ENCODE measurements around the gene POLD3.

The POLD3 gene

DNA sequence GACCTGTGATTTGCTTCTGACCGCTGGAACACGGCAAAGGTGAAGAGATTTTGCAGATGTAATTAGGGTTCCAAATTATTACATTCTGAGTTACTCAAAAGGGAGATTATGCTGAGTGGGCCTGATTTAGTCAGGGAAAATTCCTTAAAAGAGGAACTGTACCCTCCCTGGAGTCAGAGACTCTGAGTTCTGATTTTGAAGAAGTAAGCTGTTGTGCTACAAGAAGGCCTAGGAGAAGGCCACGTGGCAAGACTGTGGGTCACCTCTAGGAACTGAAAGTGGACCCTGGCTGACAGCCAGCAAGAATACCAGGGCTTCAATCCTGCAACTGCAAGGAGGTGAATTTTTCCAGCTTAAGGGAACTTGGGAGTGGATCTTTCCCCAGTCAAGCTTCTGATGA lies 93.5 kb downstream of the POLD3 start:
- no peak for DNase-seq (ENCODE audit: low spot score)
- TF ChIP-seq, protein P1, sequence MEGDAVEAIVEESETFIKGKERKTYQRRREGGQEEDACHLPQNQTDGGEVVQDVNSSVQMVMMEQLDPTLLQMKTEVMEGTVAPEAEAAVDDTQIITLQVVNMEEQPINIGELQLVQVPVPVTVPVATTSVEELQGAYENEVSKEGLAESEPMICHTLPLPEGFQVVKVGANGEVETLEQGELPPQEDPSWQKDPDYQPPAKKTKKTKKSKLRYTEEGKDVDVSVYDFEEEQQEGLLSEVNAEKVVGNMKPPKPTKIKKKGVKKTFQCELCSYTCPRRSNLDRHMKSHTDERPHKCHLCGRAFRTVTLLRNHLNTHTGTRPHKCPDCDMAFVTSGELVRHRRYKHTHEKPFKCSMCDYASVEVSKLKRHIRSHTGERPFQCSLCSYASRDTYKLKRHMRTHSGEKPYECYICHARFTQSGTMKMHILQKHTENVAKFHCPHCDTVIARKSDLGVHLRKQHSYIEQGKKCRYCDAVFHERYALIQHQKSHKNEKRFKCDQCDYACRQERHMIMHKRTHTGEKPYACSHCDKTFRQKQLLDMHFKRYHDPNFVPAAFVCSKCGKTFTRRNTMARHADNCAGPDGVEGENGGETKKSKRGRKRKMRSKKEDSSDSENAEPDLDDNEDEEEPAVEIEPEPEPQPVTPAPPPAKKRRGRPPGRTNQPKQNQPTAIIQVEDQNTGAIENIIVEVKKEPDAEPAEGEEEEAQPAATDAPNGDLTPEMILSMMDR (IDR thresholded peaks at IDR 0.05; ENCODE audit: extremely low read depth, insufficient read depth, missing control alignments), result no peak
- in situ Hi-C loops (cut with MboI; ENCODE audit: low pct_unique_long_range_greater_than_20kb, low sequenced_read_pairs, unreplicated experiment), result no loop called here

DNA sequence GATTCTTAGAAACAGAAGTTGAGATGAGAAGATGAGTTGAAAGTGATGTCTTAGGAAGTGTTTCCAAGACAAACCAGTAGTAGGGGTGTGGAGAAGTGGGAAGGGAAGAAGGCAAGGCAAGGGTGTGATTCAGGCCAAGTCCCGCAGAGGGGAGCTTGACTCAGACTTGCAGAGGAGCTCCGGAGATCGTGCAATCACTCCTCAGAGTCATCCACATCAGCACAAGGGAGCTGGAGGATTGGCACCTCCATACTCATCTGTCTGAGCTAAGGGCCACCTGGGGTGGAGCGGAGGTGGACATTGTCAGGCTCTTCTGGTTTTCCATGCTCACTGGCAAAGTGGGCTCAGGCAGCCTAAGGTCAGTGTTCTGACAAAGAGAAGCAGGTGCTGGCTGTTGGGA lies 94.4 kb downstream of the POLD3 start:
- TF ChIP-seq, protein P1 (IDR thresholded peaks at IDR 0.05; ENCODE audit: extremely low read depth, insufficient read depth, missing control alignments), result no peak
- DNase-seq (ENCODE audit: low spot score), result no peak
- in situ Hi-C loops (cut with MboI; ENCODE audit: low pct_unique_long_range_greater_than_20kb, low sequenced_read_pairs, unreplicated experiment), result no loop called here

- DNase-seq (ENCODE audit: low spot score), result no peak
- in situ Hi-C loops (cut with MboI; ENCODE audit: low pct_unique_long_range_greater_than_20kb, low sequenced_read_pairs, unreplicated experiment), result no loop called here
- TF ChIP-seq, protein P1 (IDR thresholded peaks at IDR 0.05; ENCODE audit: extremely low read depth, insufficient read depth, missing control alignments), result no peak
Measured at GRCh38 chr11:74687237-74688023, 95.0 kb downstream of the POLD3 start.

- DNase-seq (ENCODE audit: low spot score), result no peak
- in situ Hi-C loops (cut with MboI; ENCODE audit: low pct_unique_long_range_greater_than_20kb, low sequenced_read_pairs, unreplicated experiment), result no loop called here
- TF ChIP-seq, protein P1 (IDR thresholded peaks at IDR 0.05; ENCODE audit: extremely low read depth, insufficient read depth, missing control alignments), result no peak
Measured at GRCh38 chr11:74689666-74690065, 97.3 kb downstream of the POLD3 start.

- TF ChIP-seq, protein P1 (IDR thresholded peaks at IDR 0.05; ENCODE audit: extremely low read depth, insufficient read depth, missing control alignments), result no peak
- in situ Hi-C loops (cut with MboI; ENCODE audit: low pct_unique_long_range_greater_than_20kb, low sequenced_read_pairs, unreplicated experiment), result no loop called here
- DNase-seq (ENCODE audit: low spot score), result no peak
Measured at GRCh38 chr11:74691755-74692154, 99.4 kb downstream of the POLD3 start.
